ENCODE data around the gene DHFR.

Gene DHFR

DNA sequence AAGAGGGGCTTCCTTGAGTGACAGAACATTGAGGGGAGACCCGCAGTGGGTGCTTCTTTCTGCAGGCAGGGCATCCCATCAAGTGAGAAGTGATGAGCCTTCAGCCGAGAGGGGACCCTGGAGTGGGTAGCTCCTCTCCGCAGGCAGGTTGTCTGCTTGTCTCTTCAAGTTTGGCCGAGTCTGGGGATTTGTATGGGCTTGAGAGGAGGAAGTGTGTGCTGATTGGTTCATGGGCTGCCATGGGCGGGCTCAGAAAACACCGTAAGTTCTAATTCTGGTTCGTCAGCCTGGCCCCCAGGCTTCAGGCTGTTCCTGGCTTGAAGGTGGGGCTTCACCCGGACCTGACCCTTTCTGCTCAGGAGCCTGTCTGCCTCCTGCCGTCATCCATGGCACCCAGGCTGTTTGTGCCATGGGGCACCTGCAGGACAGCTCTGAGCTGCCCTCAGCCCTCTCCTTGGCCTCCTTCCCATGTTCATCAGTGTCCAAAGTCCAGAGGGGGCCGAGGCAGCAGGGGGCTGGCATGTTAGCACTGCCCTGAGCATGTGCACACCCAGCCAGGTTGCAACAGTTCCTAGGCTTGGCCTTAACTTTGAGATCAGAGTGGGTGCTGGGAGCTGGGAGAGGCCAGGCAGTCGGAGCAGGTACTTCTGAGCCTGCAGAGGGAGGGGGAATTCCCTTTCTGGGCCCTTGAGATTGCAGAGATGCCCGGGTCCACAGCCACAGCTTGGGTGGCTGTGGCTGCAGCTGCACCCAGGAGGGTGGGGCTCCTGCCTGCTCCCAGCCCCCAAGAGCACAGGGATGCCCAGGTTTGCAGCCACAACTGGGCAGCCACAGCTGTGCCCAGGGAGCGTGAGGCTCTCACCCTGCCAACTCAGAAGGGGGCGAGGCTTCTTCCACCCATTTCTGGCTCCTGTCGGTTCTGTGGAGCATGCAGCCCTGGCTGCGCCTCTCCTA is 13.5 kb upstream of the DHFR start:
- TF ChIP-seq CTCF (IDR thresholded peaks at IDR 0.05): no peak

- TF ChIP-seq CTCF (IDR thresholded peaks at IDR 0.05): no peak
Measured at GRCh38 chr5:80667384-80667783, 12.6 kb upstream of the DHFR start.

DNA sequence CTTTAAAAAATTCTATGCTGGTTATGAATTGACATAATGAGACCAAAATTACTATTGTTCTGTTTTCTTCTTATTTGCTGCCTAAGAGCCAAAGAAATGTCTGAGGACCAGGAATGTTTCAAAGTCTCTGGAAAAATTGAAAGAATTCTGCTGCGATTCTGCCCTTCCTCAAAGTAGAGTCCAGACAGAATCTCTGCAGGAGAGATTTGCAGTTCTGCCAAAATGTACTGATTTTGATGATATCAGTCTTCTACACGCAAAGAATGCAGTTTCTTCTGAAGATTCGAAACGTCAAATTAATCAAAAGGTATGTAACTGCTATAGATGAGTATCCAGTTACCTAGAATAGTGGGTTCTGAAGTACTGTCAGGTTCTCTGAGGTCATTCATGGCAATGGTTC is 10.3 kb upstream of the DHFR start:
- TF ChIP-seq CTCF (IDR thresholded peaks at IDR 0.05): no peak

GRCh38 chr5:80662108-80662507 is 7.3 kb upstream of the DHFR start:
- no peak for TF ChIP-seq CTCF (IDR thresholded peaks at IDR 0.05)

- no peak for TF ChIP-seq CTCF (IDR thresholded peaks at IDR 0.05)
Measured at GRCh38 chr5:80659106-80659505, 4.3 kb upstream of the DHFR start.

DNA sequence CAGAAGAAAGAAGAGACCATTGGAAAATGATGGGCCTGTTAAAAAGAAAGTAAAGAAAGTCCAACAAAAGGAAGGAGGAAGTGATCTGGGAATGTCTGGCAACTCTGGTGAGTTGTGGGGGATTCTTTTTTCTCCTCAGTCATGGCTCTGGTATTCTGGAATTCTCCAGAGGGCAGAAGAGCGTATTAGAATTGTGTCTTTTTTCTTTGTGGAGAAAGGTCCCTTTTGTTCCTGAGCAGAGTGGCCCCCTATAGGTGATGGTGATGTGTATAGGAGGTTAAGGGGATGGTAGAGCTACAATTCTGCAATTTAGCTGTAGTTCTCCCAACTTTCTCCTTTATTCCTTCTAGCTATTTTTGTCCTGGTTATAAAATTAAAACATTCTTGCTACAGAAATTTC is 1.6 kb upstream of the DHFR start:
- peak; percentile 9; the same call in 1 of the 2 replicates for TF ChIP-seq CTCF (IDR thresholded peaks at IDR 0.05)

DNA sequence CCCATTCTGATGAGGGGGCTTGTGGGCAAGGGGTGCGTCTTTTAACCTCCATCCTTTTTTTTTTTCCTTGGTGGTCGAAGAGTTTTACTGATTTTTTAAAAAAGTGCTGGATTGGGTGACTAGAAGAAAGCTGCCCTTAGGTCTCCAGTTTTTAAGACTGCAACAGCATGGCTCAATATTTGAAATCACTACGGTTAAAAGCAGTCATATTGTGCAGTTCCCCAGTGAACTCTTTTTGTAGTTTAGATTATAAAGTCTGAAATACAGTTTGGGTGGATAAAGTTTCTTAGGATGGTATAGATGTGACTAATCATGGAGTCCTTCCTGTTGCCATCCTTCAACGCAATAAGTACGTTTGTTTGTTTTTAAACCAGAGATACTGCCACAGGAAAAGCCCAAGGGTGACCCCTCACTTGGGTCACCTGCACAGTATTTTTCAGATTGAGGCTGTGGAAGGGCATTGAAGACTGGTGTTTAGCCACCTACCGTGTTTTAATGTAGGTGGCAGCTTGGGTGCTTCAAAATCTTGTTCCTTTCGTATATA is 520 bp upstream of the DHFR start:
- no peak for TF ChIP-seq CTCF (IDR thresholded peaks at IDR 0.05)
